NCI-H187 (cell line): ENCODE measurements around the gene PNPLA7.
"Not testable (repeated sequence)": the region's sequence is repeated elsewhere in the genome, so short reads cannot be mapped to it uniquely, and the experiment has no call there.

ENCODE experiments used
- DNase-seq, 2 experiments: peaks; one replicate each; lab custom pipeline; 2025; lab: John Stamatoyannopoulos, UW

The PNPLA7 gene

GRCh38 chr9:137478962-137479861 lies 71.0 kb downstream of the PNPLA7 start:
- no peak for DNase-seq

DNA sequence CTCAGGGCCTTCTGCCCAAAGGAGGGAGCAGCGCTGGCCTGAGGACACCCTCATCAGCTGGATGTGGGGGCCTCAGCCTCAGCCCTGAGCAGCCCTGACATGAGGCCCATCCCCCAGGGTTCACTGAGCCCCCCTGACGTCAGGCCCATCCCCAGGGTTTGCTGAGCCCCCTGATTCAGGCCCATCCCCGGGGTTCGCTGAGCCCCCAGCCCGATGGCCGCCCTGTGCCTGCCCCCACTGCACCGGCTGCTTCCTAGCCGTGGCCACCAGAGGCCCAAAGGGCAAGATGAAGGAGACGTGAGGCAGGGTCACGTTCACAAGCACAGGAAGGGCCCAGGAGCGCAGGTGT lies 71.6 kb downstream of the PNPLA7 start:
- no peak for DNase-seq

GRCh38 chr9:137477778-137478612 lies 72.2 kb downstream of the PNPLA7 start:
- no peak for DNase-seq

DNA sequence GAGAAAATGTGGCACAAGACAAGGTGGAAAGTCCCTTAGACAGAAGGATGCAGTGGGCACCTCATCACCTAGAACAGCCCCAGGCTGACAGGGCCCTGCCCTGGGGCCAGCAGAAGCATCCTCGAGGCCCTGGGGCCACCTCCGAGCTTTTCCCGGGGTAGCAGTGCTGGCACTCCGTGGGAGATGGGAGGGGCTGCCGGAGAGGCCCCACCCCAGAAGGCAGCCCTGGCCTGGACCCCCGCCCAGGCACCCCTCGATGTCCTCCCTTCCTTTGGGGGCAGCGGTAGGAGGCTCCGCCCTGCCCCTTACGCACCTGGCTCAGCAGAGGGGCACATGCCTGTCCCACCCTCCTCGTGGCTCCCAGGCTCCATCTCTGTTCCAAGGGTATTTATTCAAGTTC lies 73.3 kb downstream of the PNPLA7 start:
- no peak for DNase-seq

DNA sequence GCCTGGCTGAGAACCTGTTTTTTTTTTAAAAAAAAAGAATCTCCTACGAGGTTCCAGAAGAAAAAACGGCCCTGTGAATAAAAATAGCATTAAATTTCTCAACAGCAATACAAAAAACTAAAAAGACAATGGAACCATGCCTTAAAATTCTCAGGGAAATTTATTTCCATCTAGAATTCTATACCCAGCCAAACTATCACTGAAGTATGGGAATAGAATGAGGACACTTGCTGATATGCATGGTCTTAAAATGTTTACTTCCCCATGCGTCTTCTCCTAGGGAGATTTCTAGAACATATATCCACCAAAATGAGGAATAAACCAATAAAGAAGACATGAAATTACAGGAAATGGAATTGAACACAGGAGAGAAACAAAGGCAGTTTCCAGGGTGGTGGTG lies 74.5 kb downstream of the PNPLA7 start:
- DNase-seq = no peak

GRCh38 chr9:137474271-137474670 lies 75.9 kb downstream of the PNPLA7 start:
- DNase-seq = no peak

GRCh38 chr9:137470785-137471184 lies 79.4 kb downstream of the PNPLA7 start:
- no peak for DNase-seq

DNA sequence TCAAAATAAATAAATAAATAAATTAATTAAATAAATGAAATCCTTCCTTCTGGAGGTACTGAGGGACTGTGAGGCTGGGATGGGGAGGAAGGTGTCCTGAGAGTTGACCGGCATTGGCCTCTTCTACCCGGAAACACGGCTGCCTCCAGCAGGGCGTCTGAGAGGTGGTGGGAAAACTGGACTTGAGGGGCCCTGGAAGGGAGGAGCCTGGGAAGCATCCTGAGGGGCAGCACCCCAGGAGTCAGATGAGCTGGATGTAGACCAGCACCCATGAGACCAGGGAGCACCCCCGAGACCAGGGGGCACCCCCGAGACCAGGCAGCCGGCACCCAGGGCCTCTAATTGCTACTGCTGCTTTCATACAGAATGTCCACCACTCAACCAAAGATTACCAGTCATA lies 82.3 kb downstream of the PNPLA7 start:
- DNase-seq = no peak

DNA sequence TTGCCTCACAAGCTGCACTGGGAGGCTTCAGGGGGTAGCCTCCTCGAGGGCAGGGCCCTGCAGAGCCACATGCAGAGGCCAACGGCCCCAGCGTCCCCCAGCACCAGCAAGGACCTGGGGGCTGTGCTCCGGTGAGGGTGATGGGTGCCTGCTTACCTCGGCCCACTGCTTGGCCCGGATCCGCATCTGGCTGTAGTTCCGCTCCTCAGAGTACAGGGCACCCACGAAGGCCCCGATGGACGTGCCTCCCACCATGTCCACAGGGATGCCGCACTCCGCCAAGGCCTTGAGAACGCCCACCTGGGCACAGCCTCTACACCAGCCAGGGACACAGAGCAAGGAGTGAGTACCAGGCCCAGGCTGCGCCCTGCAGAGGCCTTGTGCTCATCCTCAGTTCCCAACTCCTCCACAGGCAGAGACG lies 83.0 kb downstream of the PNPLA7 start:
- DNase-seq = no peak

- not testable (repeated sequence) for DNase-seq
Observed at GRCh38 chr9:137466389-137467085, 83.7 kb downstream of the PNPLA7 start.

- DNase-seq = no peak
Observed at GRCh38 chr9:137465720-137466388, 84.3 kb downstream of the PNPLA7 start.

- no peak for DNase-seq
Observed at GRCh38 chr9:137465000-137465719, 85.0 kb downstream of the PNPLA7 start.

GRCh38 chr9:137464291-137464999 lies 85.8 kb downstream of the PNPLA7 start:
- DNase-seq = no peak

- no peak for DNase-seq
Observed at GRCh38 chr9:137463931-137464290, 86.3 kb downstream of the PNPLA7 start.

- DNase-seq = no peak
Observed at GRCh38 chr9:137462986-137463930, 86.9 kb downstream of the PNPLA7 start.

DNA sequence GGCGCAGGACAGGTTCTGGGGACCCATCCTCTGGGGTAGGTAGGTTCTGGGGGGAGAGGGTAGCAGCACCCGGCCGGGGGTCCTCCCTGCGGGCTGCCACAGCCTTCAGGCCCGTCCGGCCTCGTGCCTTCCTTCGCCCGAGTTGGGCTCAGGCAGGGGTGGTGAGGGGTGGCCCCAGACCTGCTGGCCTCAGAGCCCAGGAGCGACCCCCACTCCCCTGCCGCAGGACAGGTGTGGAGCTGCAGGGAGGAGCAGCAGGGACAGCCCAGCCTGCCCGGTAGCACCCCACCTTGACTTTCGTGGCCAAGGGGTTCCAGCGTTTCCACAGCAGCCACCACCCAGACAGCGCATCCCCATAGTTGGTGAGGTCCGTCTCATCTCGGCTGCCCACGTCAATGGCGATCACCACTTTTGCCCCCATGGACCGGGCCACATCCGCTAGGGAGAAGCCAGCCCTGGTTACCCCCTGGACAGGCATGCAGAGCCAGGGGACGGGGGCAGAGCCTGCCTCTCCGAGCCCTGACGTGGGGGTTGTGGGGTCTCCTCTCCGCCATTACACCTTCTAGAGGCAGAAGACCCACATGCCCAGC lies 87.7 kb downstream of the PNPLA7 start:
- DNase-seq = no peak

- DNase-seq = no peak
Observed at GRCh38 chr9:137461663-137462395, 88.4 kb downstream of the PNPLA7 start.

- DNase-seq = no peak
Observed at GRCh38 chr9:137461316-137461662, 88.9 kb downstream of the PNPLA7 start.
